ENCODE measurements around the gene SAP25. TPM values are rescaled to one million over a fixed set of nuclear protein-coding genes. Genes with fewer than 3 reads are reported as not detected.
"Not testable (repeated sequence)": the region's sequence is repeated elsewhere in the genome, so short reads cannot be mapped to it uniquely, and the experiment has no call there.

Gene SAP25
- total and polyA plus RNA-seq, 2 of the 4 experiments (the other 2 are of a cell fraction), result 1.8 TPM; not detected in 1

GRCh38 chr7:100536695-100537094 is 37.0 kb downstream of the SAP25 start:
- H3K4me3 ChIP-seq (ENCODE audit: insufficient read depth, low read depth, low read length); H2BK120ac ChIP-seq (ENCODE audit: low read depth, low read length); H4K91ac ChIP-seq (ENCODE audit: insufficient read depth, low read depth, low read length); H2AK5ac ChIP-seq (ENCODE audit: low read depth, low read length); H4K20me1 ChIP-seq (ENCODE audit: insufficient read depth, low read length); in situ Hi-C loops (cut with MboI; ENCODE audit: low sequenced_read_pairs); H3K9me3 ChIP-seq (ENCODE audit: control insufficient read depth, insufficient read depth, low read length); H3K56ac ChIP-seq (ENCODE audit: extremely low read depth, insufficient read depth, low read length); H2BK20ac ChIP-seq (ENCODE audit: low read depth, low read length); H3K23ac ChIP-seq (ENCODE audit: low read depth, low read length); H2BK5ac ChIP-seq (ENCODE audit: low read depth, low read length, poor library complexity, severe bottlenecking); ATAC-seq (ENCODE audit: low read depth); dilution Hi-C loops (cut with HindIII; ENCODE audit: low sequenced_read_pairs, unreplicated experiment); H3K14ac ChIP-seq (replicated peaks; ENCODE audit: low read depth, low read length); H2BK15ac ChIP-seq (ENCODE audit: low read depth, low read length); H3K4ac ChIP-seq (ENCODE audit: low read depth, low read length); H3K9me1 ChIP-seq (ENCODE audit: insufficient read depth, low read length); H3K27ac ChIP-seq (ENCODE audit: insufficient read depth, low read length); H4K5ac ChIP-seq (ENCODE audit: low read depth, low read length); CTCF ChIA-PET; H3K18ac ChIP-seq (ENCODE audit: low read depth, low read length); intact Hi-C loops (cut with micrococcal nuclease); POLR2A ChIA-PET (ENCODE audit: unreplicated experiment); H3K79me1 ChIP-seq (ENCODE audit: low read depth in 1 of 2, low read length in 2 of 2); DNase-seq; H3K36me3 ChIP-seq (ENCODE audit: control insufficient read depth, insufficient read depth, low read length); H3K27me3 ChIP-seq (ENCODE audit: control insufficient read depth, insufficient read depth, low read length); H3K4me1 ChIP-seq (ENCODE audit: control insufficient read depth, insufficient read depth, low read length); H4K8ac ChIP-seq (ENCODE audit: low read depth in 2 of 2, low read length in 2 of 2); H3K4me2 ChIP-seq (ENCODE audit: low read depth, low read length); H2AFZ ChIP-seq (replicated peaks; ENCODE audit: low read length, poor library complexity); H3K9ac ChIP-seq (ENCODE audit: low read depth, low read length); BruUV-seq (replicated peaks); H2AK9ac ChIP-seq (replicated peaks; ENCODE audit: low read depth, low read length, poor library complexity): not testable (repeated sequence)
- 63% methylated on average over 1 of the region's 2 CpGs; no CpG with 5 or more reads in 1 of the 2 experiments for WGBS, 2 experiments (ENCODE audit: extremely low coverage in 2 of 2, insufficient read length in 1 of 2)

- H3K9me3 ChIP-seq (ENCODE audit: control insufficient read depth, insufficient read depth, low read length); dilution Hi-C loops (cut with HindIII; ENCODE audit: low sequenced_read_pairs, unreplicated experiment); H3K27ac ChIP-seq (ENCODE audit: insufficient read depth, low read length); H4K8ac ChIP-seq (ENCODE audit: low read depth in 2 of 2, low read length in 2 of 2); H3K4me1 ChIP-seq (ENCODE audit: control insufficient read depth, insufficient read depth, low read length); H2AK9ac ChIP-seq (replicated peaks; ENCODE audit: low read depth, low read length, poor library complexity); CTCF ChIA-PET; H2BK5ac ChIP-seq (ENCODE audit: low read depth, low read length, poor library complexity, severe bottlenecking); ATAC-seq (ENCODE audit: low read depth); H3K27me3 ChIP-seq (ENCODE audit: control insufficient read depth, insufficient read depth, low read length); H4K20me1 ChIP-seq (ENCODE audit: insufficient read depth, low read length); H4K91ac ChIP-seq (ENCODE audit: insufficient read depth, low read depth, low read length); H2BK20ac ChIP-seq (ENCODE audit: low read depth, low read length); DNase-seq; H3K23ac ChIP-seq (ENCODE audit: low read depth, low read length); H3K4ac ChIP-seq (ENCODE audit: low read depth, low read length); intact Hi-C loops (cut with micrococcal nuclease); H4K5ac ChIP-seq (ENCODE audit: low read depth, low read length); H3K4me3 ChIP-seq (ENCODE audit: insufficient read depth, low read depth, low read length); H3K18ac ChIP-seq (ENCODE audit: low read depth, low read length); H2AFZ ChIP-seq (replicated peaks; ENCODE audit: low read length, poor library complexity); H3K56ac ChIP-seq (ENCODE audit: extremely low read depth, insufficient read depth, low read length); H3K4me2 ChIP-seq (ENCODE audit: low read depth, low read length); H2BK15ac ChIP-seq (ENCODE audit: low read depth, low read length); H3K14ac ChIP-seq (replicated peaks; ENCODE audit: low read depth, low read length); H3K9me1 ChIP-seq (ENCODE audit: insufficient read depth, low read length); H2AK5ac ChIP-seq (ENCODE audit: low read depth, low read length); in situ Hi-C loops (cut with MboI; ENCODE audit: low sequenced_read_pairs); BruUV-seq (replicated peaks); POLR2A ChIA-PET (ENCODE audit: unreplicated experiment); H2BK120ac ChIP-seq (ENCODE audit: low read depth, low read length); H3K9ac ChIP-seq (ENCODE audit: low read depth, low read length); H3K36me3 ChIP-seq (ENCODE audit: control insufficient read depth, insufficient read depth, low read length); H3K79me1 ChIP-seq (ENCODE audit: low read depth in 1 of 2, low read length in 2 of 2): not testable (repeated sequence)
- no CpG with 5 or more reads among the region's 9 CpGs for WGBS, 2 experiments (ENCODE audit: extremely low coverage in 2 of 2, insufficient read length in 1 of 2)
Observed at GRCh38 chr7:100535982-100536381, 37.7 kb downstream of the SAP25 start.
